ENCODE results near the gene SECISBP2L. TPM values are rescaled to one million over a fixed set of nuclear protein-coding genes. Genes with fewer than 3 reads are reported as not detected.

SECISBP2L gene
- total and polyA plus RNA-seq, 9 of the 15 experiments (the other 6 are each of a cell fraction or from before 2014, with no cell fraction given): 0.55 to 14.1 (median 10.4) TPM

DNA sequence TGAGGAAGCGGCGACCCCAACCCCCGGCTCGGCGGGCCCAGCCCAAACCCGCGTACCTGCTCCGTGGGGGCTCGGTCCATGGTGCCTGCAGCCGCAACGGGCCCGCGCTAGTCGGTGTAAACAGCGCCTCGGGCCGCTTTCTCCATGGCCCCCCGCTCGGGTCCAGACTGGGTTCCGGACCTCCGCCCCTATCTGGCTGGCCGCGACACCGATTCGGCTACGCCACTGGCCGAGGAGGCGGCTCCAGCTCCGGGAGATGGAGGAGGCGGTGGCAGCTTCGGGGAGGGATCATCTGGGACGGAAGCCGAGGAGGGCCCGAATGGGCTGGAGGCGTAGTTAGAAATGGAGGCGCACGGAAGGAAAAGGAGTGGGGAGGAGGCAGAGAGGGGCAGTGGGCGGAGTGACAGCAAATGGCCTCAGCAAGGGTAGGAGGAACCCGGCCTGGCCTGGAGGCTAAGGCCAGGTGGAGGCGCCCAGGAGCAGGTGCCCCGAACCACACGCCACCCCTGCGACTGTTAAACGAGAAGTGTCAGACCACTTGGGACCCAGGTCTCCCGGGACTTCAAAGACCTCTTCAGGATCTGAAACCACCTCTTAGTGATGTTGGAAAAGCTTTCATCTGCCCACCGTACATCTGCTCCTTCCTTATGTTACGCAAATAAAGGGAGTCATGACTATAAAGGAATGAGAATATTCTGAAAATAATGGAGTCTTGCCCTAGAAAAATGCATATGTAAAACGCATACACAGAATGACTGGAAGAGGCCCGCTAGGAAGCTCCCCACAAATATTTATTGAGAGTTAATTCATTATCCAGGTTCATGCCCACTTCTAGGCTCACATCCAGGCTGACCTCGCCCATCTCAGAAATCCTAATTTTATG is at the start of gene SECISBP2L (continued):
- TF ChIP-seq ZNF655 (CRISPR knock-in tag; IDR thresholded peaks at IDR 0.05) (no peak), POLR3G (IDR thresholded peaks at IDR 0.05; ENCODE audit: extremely low read depth, insufficient read length, insufficient replicate concordance) (no peak), BHLHE40 (IDR thresholded peaks at IDR 0.05; ENCODE audit: low read length) (peak; percentile 46), NFATC3 (IDR thresholded peaks at IDR 0.05) (no peak), BDP1 (IDR thresholded peaks at IDR 0.05; ENCODE audit: insufficient read depth, insufficient read length) (no peak), PYGO2 (tag; IDR thresholded peaks at IDR 0.05) (no peak), ZSCAN29 (IDR thresholded peaks at IDR 0.05) (no peak), ZNF57 (CRISPR knock-in tag; IDR thresholded peaks at IDR 0.05) (no peak), DPF2 (IDR thresholded peaks at IDR 0.05) (peak; percentile 59; the same call in 1 of the 2 replicates), ZNF707 (CRISPR knock-in tag; conservative IDR thresholded peaks at IDR 0.05) (no peak), CC2D1A (IDR thresholded peaks at IDR 0.05) (peak; percentile 97), SMC3 (conservative IDR thresholded peaks at IDR 0.05; ENCODE audit: insufficient read depth, low read depth, low read length) (peak; percentile 2; the same call in 1 of the 2 replicates), CHD2 (IDR thresholded peaks at IDR 0.05; ENCODE audit: low read depth, low read length) (no peak), STAG1 (CRISPR knock-in tag; IDR thresholded peaks at IDR 0.05; ENCODE audit: borderline replicate concordance) (no peak), BRD9 (IDR thresholded peaks at IDR 0.05; ENCODE audit: low read depth, partially characterized antibody) (peak; percentile 46), MXI1 (IDR thresholded peaks at IDR 0.05; ENCODE audit: low read depth, low read length) (no peak)
- TF ChIP-seq, protein P1, sequence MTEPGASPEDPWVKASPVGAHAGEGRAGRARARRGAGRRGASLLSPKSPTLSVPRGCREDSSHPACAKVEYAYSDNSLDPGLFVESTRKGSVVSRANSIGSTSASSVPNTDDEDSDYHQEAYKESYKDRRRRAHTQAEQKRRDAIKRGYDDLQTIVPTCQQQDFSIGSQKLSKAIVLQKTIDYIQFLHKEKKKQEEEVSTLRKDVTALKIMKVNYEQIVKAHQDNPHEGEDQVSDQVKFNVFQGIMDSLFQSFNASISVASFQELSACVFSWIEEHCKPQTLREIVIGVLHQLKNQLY (CRISPR knock-in tag; conservative IDR thresholded peaks at IDR 0.05): no peak
- TF ChIP-seq, protein P2, sequence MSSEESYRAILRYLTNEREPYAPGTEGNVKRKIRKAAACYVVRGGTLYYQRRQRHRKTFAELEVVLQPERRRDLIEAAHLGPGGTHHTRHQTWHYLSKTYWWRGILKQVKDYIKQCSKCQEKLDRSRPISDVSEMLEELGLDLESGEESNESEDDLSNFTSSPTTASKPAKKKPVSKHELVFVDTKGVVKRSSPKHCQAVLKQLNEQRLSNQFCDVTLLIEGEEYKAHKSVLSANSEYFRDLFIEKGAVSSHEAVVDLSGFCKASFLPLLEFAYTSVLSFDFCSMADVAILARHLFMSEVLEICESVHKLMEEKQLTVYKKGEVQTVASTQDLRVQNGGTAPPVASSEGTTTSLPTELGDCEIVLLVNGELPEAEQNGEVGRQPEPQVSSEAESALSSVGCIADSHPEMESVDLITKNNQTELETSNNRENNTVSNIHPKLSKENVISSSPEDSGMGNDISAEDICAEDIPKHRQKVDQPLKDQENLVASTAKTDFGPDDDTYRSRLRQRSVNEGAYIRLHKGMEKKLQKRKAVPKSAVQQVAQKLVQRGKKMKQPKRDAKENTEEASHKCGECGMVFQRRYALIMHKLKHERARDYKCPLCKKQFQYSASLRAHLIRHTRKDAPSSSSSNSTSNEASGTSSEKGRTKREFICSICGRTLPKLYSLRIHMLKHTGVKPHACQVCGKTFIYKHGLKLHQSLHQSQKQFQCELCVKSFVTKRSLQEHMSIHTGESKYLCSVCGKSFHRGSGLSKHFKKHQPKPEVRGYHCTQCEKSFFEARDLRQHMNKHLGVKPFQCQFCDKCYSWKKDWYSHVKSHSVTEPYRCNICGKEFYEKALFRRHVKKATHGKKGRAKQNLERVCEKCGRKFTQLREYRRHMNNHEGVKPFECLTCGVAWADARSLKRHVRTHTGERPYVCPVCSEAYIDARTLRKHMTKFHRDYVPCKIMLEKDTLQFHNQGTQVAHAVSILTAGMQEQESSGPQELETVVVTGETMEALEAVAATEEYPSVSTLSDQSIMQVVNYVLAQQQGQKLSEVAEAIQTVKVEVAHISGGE (CRISPR knock-in tag; IDR thresholded peaks at IDR 0.05): peak in 1 of 3 experiments; percentile 82; a peak in 2 of 6 replicates
- TF ChIP-seq, protein P3, sequence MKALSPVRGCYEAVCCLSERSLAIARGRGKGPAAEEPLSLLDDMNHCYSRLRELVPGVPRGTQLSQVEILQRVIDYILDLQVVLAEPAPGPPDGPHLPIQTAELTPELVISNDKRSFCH (CRISPR knock-in tag; IDR thresholded peaks at IDR 0.05): no peak
- TF ChIP-seq, protein P3 (tag; IDR thresholded peaks at IDR 0.05): 0 out of 2 replicates have a peak, but pooled peaks have one; percentile 40
- TF ChIP-seq, protein P4, sequence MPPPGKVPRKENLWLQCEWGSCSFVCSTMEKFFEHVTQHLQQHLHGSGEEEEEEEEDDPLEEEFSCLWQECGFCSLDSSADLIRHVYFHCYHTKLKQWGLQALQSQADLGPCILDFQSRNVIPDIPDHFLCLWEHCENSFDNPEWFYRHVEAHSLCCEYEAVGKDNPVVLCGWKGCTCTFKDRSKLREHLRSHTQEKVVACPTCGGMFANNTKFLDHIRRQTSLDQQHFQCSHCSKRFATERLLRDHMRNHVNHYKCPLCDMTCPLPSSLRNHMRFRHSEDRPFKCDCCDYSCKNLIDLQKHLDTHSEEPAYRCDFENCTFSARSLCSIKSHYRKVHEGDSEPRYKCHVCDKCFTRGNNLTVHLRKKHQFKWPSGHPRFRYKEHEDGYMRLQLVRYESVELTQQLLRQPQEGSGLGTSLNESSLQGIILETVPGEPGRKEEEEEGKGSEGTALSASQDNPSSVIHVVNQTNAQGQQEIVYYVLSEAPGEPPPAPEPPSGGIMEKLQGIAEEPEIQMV (tag; conservative IDR thresholded peaks at IDR 0.05; ENCODE audit: low read depth): no peak
